HepG2 (cell line): ENCODE measurements around the gene DCAF16. TPM values are rescaled to one million over a fixed set of nuclear protein-coding genes. Genes with fewer than 3 reads are reported as not detected.

Experiments used
- DNMT1 ChIP-seq: sonication (generic); formaldehyde crosslinking; IDR thresholded peaks from 2 replicates; pipeline ENCODE4 v1.5.1; 2020; ENCODE audit warnings: mild to moderate bottlenecking, missing genetic modification reagents
- HMGA1 ChIP-seq: sonication (generic); formaldehyde crosslinking; conservative IDR thresholded peaks from 2 replicates; pipeline ENCODE4 v1.4.0; 2020; ENCODE audit warnings: missing genetic modification reagents
- KDM5B ChIP-seq: sonication (generic); formaldehyde crosslinking; IDR thresholded peaks from 2 replicates; pipeline ENCODE4 v1.4.0; 2020; ENCODE audit warnings: missing genetic modification reagents, mild to moderate bottlenecking, borderline replicate concordance
- MATR3 ChIP-seq: sonication (generic); formaldehyde crosslinking; IDR thresholded peaks from 2 replicates; pipeline ENCODE4 v1.4.0; 2020; ENCODE audit warnings: missing genetic modification reagents
- SP5 ChIP-seq: IDR thresholded peaks from 2 replicates; pipeline ENCODE4 v1.6.1; 2016; ENCODE audit warnings: low read depth, borderline replicate concordance
- SRSF4 ChIP-seq: fragments of 200-400 bp; formaldehyde crosslinking; IDR thresholded peaks from one replicate; pipeline ENCODE4 v1.6.1; 2018; ENCODE audit warnings: mild to moderate bottlenecking, low read depth, low read length, moderate library complexity; ENCODE audit not compliant: poor library complexity, severe bottlenecking
- TP53 ChIP-seq: sonication (generic); formaldehyde crosslinking; conservative IDR thresholded peaks from 2 replicates; pipeline ENCODE4 v1.4.0; 2020; ENCODE audit warnings: missing genetic modification reagents
- U2AF1 ChIP-seq: fragments of 200-400 bp; formaldehyde crosslinking; optimal IDR thresholded peaks from 2 replicates; pipeline ENCODE3; 2017; ENCODE audit warnings: mild to moderate bottlenecking, low read depth, low read length
- ZFAT ChIP-seq: sonication (generic); formaldehyde crosslinking; conservative IDR thresholded peaks from 2 replicates; pipeline ENCODE4 v1.8.1; 2023; ENCODE audit warnings: missing genetic modification reagents, inconsistent platforms
- ZNF30 ChIP-seq: sonication (generic); formaldehyde crosslinking; IDR thresholded peaks from 2 replicates; pipeline ENCODE4 v1.5.0; 2020; ENCODE audit warnings: mild to moderate bottlenecking, missing genetic modification reagents
- ZNF382 ChIP-seq: sonication (generic); formaldehyde crosslinking; IDR thresholded peaks from 2 replicates; pipeline ENCODE4 v1.5.0; 2020; ENCODE audit warnings: missing genetic modification reagents, mild to moderate bottlenecking, borderline replicate concordance
- polyA plus RNA-seq, 8 experiments: library from polyadenylated mRNA; depleted of rRNA in 3 of 8; stranded (reverse) in 7 of 8; unstranded in 1 of 8; fragments of >200 nt; fragmentation: Illumina TruSeq in 4 of 8; extraction: Trizol in 4 of 8; gene quantifications; 2 replicates each; pipeline versions ENCODE4 v1.2.1 to v1.2.3, GENCODE V29; 2011 to 2016; ENCODE audit warnings: low read depth in 4 of 8, missing spikeins in 1 of 8, mixed read lengths in 1 of 8; ENCODE audit not compliant: insufficient read depth in 1 of 8
- total RNA-seq, 5 experiments: library from RNA; depleted of rRNA; stranded (reverse); fragments of >200 nt; fragmentation: Illumina TruSeq; extraction: Trizol; gene quantifications; 2 replicates each; pipeline ENCODE4 v1.2.3, GENCODE V29; 2016; ENCODE audit warnings: low read depth in 1 of 5
- TF ChIP-seq, protein P1 (sequence below): sonication (generic); formaldehyde crosslinking; IDR thresholded peaks from 2 replicates; pipeline ENCODE4 v1.4.0; 2020; ENCODE audit warnings: missing genetic modification reagents, borderline replicate concordance
- TF ChIP-seq, protein P2 (sequence below): sonication (generic); formaldehyde crosslinking; IDR thresholded peaks from 2 replicates; pipeline ENCODE4 v1.4.0; 2020; ENCODE audit warnings: mild to moderate bottlenecking, missing genetic modification reagents
- TF ChIP-seq, protein P3 (sequence below): sonication (generic); formaldehyde crosslinking; IDR thresholded peaks from 2 replicates; pipeline ENCODE4 v1.5.0; 2020; ENCODE audit warnings: missing genetic modification reagents

DCAF16 gene
- total and polyA plus RNA-seq, 2 of the 13 experiments (the other 11 are each of a cell fraction or from before 2014, with no cell fraction given): 37.5 to 41.9 TPM

DNA sequence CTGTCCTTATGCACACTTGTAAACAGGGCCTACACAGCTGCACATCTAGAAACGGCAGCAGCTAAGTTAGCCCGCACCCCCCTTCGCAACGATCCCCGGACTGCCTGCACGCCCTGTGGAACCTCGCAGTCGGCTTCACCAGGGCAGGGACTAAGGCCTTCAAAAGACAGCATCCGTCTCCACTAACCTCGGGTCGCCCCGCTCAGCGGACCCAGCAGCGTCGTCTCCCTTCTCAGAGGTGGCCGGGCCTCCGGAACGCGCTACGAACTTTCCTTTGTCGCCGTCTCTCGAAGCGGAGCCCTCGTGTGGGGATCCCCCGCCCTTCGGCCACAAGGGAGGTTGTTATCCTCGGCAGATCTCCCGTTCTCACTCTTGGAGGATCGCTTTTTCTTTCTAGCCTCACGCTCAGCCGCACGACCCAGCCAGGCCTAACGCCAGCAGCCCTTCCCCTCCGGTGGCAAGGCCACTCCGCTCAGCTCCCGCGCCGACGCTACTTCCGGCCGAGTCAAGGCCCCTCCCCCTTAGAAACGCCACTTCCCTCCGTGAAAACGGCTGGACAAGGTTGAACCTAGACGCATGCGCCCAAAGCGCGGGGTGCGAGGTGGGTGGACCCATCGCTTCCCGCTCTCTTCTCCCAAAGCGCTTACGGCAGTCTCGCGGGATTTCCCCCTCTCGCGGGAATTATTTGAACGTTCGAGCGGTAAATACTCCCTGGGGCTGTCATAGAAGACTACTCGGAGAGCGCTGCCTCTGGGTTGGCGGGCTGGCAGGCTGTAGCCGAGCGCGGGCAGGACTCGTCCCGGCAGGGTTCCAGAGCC, at the start of gene DCAF16, which contains the start of gene NCAPG (continued):
- TF ChIP-seq, protein P1, sequence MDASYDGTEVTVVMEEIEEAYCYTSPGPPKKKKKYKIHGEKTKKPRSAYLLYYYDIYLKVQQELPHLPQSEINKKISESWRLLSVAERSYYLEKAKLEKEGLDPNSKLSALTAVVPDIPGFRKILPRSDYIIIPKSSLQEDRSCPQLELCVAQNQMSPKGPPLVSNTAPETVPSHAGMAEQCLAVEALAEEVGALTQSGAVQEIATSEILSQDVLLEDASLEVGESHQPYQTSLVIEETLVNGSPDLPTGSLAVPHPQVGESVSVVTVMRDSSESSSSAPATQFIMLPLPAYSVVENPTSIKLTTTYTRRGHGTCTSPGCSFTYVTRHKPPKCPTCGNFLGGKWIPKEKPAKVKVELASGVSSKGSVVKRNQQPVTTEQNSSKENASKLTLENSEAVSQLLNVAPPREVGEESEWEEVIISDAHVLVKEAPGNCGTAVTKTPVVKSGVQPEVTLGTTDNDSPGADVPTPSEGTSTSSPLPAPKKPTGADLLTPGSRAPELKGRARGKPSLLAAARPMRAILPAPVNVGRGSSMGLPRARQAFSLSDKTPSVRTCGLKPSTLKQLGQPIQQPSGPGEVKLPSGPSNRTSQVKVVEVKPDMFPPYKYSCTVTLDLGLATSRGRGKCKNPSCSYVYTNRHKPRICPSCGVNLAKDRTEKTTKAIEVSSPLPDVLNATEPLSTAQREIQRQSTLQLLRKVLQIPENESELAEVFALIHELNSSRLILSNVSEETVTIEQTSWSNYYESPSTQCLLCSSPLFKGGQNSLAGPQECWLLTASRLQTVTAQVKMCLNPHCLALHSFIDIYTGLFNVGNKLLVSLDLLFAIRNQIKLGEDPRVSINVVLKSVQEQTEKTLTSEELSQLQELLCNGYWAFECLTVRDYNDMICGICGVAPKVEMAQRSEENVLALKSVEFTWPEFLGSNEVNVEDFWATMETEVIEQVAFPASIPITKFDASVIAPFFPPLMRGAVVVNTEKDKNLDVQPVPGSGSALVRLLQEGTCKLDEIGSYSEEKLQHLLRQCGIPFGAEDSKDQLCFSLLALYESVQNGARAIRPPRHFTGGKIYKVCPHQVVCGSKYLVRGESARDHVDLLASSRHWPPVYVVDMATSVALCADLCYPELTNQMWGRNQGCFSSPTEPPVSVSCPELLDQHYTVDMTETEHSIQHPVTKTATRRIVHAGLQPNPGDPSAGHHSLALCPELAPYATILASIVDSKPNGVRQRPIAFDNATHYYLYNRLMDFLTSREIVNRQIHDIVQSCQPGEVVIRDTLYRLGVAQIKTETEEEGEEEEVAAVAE (CRISPR knock-in tag): peak; percentile 50; the same call in 1 of the 2 replicates
- TF ChIP-seq, protein P2, sequence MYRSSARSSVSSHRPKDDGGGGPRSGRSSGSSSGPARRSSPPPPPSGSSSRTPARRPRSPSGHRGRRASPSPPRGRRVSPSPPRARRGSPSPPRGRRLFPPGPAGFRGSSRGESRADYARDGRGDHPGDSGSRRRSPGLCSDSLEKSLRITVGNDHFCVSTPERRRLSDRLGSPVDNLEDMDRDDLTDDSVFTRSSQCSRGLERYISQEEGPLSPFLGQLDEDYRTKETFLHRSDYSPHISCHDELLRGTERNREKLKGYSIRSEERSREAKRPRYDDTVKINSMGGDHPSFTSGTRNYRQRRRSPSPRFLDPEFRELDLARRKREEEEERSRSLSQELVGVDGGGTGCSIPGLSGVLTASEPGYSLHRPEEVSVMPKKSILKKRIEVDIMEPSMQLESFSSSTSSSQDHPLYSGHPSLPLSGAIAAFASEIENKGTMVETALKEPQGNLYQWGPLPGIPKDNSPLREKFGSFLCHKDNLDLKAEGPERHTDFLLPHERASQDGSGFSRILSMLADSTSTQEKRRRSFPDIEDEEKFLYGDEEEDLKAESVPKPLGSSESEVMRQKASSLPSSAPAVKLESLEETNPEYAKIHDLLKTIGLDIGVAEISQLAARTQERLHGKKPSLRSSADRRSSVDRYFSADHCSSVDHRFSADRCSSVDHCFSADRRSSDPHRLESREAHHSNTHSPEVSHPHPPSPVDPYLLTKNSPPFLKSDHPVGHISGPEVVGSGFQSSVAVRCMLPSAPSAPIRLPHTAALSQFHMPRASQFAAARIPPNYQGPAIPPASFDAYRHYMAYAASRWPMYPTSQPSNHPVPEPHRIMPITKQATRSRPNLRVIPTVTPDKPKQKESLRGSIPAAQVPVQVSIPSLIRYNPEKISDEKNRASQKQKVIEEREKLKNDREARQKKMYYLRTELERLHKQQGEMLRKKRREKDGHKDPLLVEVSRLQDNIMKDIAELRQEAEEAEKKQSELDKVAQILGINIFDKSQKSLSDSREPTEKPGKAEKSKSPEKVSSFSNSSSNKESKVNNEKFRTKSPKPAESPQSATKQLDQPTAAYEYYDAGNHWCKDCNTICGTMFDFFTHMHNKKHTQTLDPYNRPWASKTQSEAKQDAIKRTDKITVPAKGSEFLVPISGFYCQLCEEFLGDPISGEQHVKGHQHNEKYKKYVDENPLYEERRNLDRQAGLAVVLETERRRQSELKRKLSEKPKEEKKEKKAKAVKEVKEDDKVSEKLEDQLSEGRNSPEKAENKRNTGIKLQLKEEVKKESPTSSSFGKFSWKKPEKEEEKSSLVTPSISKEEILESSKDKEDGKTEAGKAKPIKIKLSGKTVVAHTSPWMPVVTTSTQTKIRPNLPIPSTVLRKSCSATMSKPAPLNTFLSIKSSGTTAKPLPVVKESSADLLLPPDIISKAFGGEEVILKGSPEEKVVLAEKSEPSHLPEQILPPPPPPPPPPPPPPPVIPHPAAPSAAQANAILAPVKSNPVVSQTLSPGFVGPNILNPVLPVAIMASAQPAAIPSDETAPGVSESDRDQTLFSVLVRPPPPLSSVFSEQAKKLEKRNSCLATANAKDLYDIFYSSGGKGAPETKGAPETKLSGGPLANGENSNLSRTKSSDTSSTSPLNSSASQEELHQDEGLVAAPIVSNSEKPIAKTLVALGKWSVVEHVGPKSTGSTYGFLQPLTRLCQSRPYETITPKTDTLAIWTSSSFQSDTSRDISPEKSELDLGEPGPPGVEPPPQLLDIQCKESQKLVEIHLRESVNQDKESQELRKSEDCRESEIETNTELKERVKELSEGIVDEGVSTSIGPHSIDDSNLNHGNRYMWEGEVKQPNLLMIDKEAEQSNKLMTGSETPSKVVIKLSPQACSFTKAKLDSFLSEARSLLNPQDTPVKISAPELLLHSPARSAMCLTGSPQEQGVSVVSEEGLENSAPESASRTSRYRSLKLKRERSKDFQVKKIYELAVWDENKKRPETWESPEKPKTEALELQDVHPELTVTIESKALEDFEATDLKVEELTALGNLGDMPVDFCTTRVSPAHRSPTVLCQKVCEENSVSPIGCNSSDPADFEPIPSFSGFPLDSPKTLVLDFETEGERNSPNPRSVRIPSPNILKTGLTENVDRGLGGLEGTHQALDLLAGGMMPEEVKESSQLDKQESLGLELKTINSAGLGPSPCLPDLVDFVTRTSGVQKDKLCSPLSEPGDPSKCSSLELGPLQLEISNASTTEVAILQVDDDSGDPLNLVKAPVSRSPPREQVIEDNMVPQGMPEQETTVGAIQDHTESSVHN (CRISPR knock-in tag): no peak
- TF ChIP-seq HMGA1 (CRISPR knock-in tag) (no peak), MATR3 (CRISPR knock-in tag) (no peak), ZNF382 (CRISPR knock-in tag) (no peak), ZNF30 (0 out of 2 replicates have a peak, but pooled peaks have one; percentile 55), U2AF1 (no peak), SRSF4 (no peak), TP53 (CRISPR knock-in tag) (no peak), SP5 (peak; percentile 22; the same call in 1 of the 2 replicates), DNMT1 (CRISPR knock-in tag) (no peak), KDM5B (CRISPR knock-in tag) (peak; percentile 78; the same call in 1 of the 2 replicates), ZFAT (no peak)
- TF ChIP-seq, protein P3, sequence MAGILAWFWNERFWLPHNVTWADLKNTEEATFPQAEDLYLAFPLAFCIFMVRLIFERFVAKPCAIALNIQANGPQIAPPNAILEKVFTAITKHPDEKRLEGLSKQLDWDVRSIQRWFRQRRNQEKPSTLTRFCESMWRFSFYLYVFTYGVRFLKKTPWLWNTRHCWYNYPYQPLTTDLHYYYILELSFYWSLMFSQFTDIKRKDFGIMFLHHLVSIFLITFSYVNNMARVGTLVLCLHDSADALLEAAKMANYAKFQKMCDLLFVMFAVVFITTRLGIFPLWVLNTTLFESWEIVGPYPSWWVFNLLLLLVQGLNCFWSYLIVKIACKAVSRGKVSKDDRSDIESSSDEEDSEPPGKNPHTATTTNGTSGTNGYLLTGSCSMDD (CRISPR knock-in tag): no peak
